Stimulated activated effector memory CD8-positive, alpha-beta T cell treated with anti-CD3 and anti-CD28 coated beads, Interleukin-12 subunit alpha, Interleukin-12 subunit beta, amount 100 ng/mL, for 72 hours (primary cell): Measurements from ENCODE around the gene RAB5B.
A peak's percentile ranks its signal among the peaks of the same experiment; 100 is the strongest.
"Not testable (repeated sequence)": the region's sequence is repeated elsewhere in the genome, so short reads cannot be mapped to it uniquely, and the experiment has no call there.

Source experiments
- ATAC-seq: fragments of 150-1000 bp; cut with Tn5 transposase; 2 replicates; pipeline ENCODE4 v1.10.0; 2021
- DNase-seq, 2 donors: peaks; one replicate each; pipeline ENCODE4 v3.0.0; 2021 to 2022; ENCODE audit warnings: low spot score in 2 of 2
- H3K27ac Mint-ChIP-seq: one replicate; pipeline ENCODE4 v1.8.0; 2022; ENCODE audit warnings: mild to moderate bottlenecking, mixed read lengths
- H3K36me3 Mint-ChIP-seq: one replicate; pipeline ENCODE4 v1.8.0; 2022; ENCODE audit warnings: mild to moderate bottlenecking, mixed read lengths
- H3K4me1 Mint-ChIP-seq: one replicate; pipeline ENCODE4 v1.8.0; 2022; ENCODE audit warnings: mixed read lengths
- H3K4me3 Mint-ChIP-seq: one replicate; pipeline ENCODE4 v1.8.0; 2022; ENCODE audit warnings: mild to moderate bottlenecking, mixed read lengths
- H3K9me3 Mint-ChIP-seq: one replicate; pipeline ENCODE4 v1.8.0; 2022; ENCODE audit warnings: mixed read lengths

Gene RAB5B

GRCh38 chr12:55965941-55966407, 7.9 kb upstream of the RAB5B start, which contains the start of gene PMEL:
Gene PMEL, minus strand, starts transcription at chr12:55966042. Its CDS starts 31 bp downstream, at chr12:55966011.
- Mint-ChIP-seq H3K9me3 (no peaks in the 10 kb centered on the region), H3K4me1 (peaks cover 30% of the 10 kb centered on the region), H3K4me3 (peak within 1 kb of the TSS; percentile 99), H3K36me3 (peaks cover 10% of the 10 kb centered on the region), H3K27ac (peak within 1 kb of the TSS; percentile 97)
- DNase-seq (no peak), ATAC-seq (no peak)

- peaks cover 30% of the 10 kb centered on the region for H3K4me1 Mint-ChIP-seq
- H3K27ac Mint-ChIP-seq: peak within 1 kb of the TSS; percentile 97
- ATAC-seq (peak; percentile 94), DNase-seq (peak; percentile 86 to 96)
- no peaks in the 10 kb centered on the region for H3K9me3 Mint-ChIP-seq
- peaks cover 10% of the 10 kb centered on the region for H3K36me3 Mint-ChIP-seq
- peak within 1 kb of the TSS; percentile 99 for H3K4me3 Mint-ChIP-seq
Observed at GRCh38 chr12:55966408-55967281, 7.2 kb upstream of the RAB5B start, which contains the start of gene CDK2. Gene CDK2, plus strand, starts transcription at chr12:55966830. Its CDS starts 179 bp downstream, at chr12:55967009.

GRCh38 chr12:55969356-55969755, 4.5 kb upstream of the RAB5B start:
- Mint-ChIP-seq H3K4me1 (peaks cover 30% of the 10 kb centered on the region), H3K9me3 (no peaks in the 10 kb centered on the region), H3K27ac (peak overlapping the region; percentile 97), H3K36me3 (peaks cover 10% of the 10 kb centered on the region), H3K4me3 (no peak overlapping the region)
- no peak for ATAC-seq
- DNase-seq: no peak

GRCh38 chr12:55970775-55971174, 3.1 kb upstream of the RAB5B start:
- Mint-ChIP-seq H3K4me3 (no peak overlapping the region), H3K36me3 (peaks cover 10% of the 10 kb centered on the region), H3K27ac (peak overlapping the region; percentile 34), H3K4me1 (peaks cover 26% of the 10 kb centered on the region), H3K9me3 (no peaks in the 10 kb centered on the region)
- no peak for DNase-seq
- no peak for ATAC-seq

GRCh38 chr12:55972042-55972441, 1.8 kb upstream of the RAB5B start:
- no peak overlapping the region for H3K27ac Mint-ChIP-seq
- no peak for DNase-seq
- H3K4me1 Mint-ChIP-seq: peaks cover 22% of the 10 kb centered on the region
- peaks cover 2% of the 10 kb centered on the region for H3K36me3 Mint-ChIP-seq
- no peak overlapping the region for H3K4me3 Mint-ChIP-seq
- no peaks in the 10 kb centered on the region for H3K9me3 Mint-ChIP-seq
- ATAC-seq: no peak

GRCh38 chr12:55972456-55972855, 1.4 kb upstream of the RAB5B start:
- ATAC-seq (no peak), DNase-seq (no peak)
- Mint-ChIP-seq H3K9me3 (no peaks in the 10 kb centered on the region), H3K36me3 (no peaks in the 10 kb centered on the region), H3K4me1 (peaks cover 22% of the 10 kb centered on the region), H3K27ac (no peak overlapping the region), H3K4me3 (no peak overlapping the region)

- no peak overlapping the region for H3K27ac Mint-ChIP-seq
- H3K36me3 Mint-ChIP-seq: no peaks in the 10 kb centered on the region
- H3K4me1 Mint-ChIP-seq: peaks cover 22% of the 10 kb centered on the region
Observed at GRCh38 chr12:55972911-55973598, 823 bp upstream of the RAB5B start.

GRCh38 chr12:55974308-55974730, 441 bp downstream of the RAB5B start:
- ATAC-seq (peak; percentile 46), DNase-seq (no peak)
- H3K9me3 Mint-ChIP-seq: no peaks in the 10 kb centered on the region
- peaks cover 28% of the 10 kb centered on the region for H3K4me1 Mint-ChIP-seq
- H3K4me3 Mint-ChIP-seq: no peak overlapping the region
- H3K36me3 Mint-ChIP-seq: peaks cover 13% of the 10 kb centered on the region
- no peak overlapping the region for H3K27ac Mint-ChIP-seq

More at GRCh38 chr12:55972911-55973598, 823 bp upstream of the RAB5B start:
- ATAC-seq: no peak
- no peaks in the 10 kb centered on the region for H3K9me3 Mint-ChIP-seq
- no peak for DNase-seq
- H3K4me3 Mint-ChIP-seq: no peak overlapping the region

- ATAC-seq: no peak
- no peak for DNase-seq
- Mint-ChIP-seq H3K27ac (no peak overlapping the region), H3K36me3 (peaks cover 49% of the 10 kb centered on the region), H3K4me1 (peaks cover 37% of the 10 kb centered on the region), H3K4me3 (no peak overlapping the region), H3K9me3 (no peaks in the 10 kb centered on the region)
Observed at GRCh38 chr12:55978393-55978792, 4.5 kb downstream of the RAB5B start.

GRCh38 chr12:55979069-55979468, 5.2 kb downstream of the RAB5B start:
- Mint-ChIP-seq H3K27ac (peak overlapping the region; percentile 43), H3K4me3 (no peak overlapping the region), H3K4me1 (peaks cover 37% of the 10 kb centered on the region), H3K9me3 (no peaks in the 10 kb centered on the region), H3K36me3 (peaks cover 56% of the 10 kb centered on the region)
- ATAC-seq (no peak), DNase-seq (no peak)

- H3K9me3 Mint-ChIP-seq, ATAC-seq, H3K4me3 Mint-ChIP-seq, DNase-seq, H3K27ac Mint-ChIP-seq: not testable (repeated sequence)
- Mint-ChIP-seq H3K36me3 (peaks cover 80% of the 10 kb centered on the region), H3K4me1 (peaks cover 30% of the 10 kb centered on the region)
Observed at GRCh38 chr12:55981882-55982281, 8.0 kb downstream of the RAB5B start.

GRCh38 chr12:55982319-55982936, 8.6 kb downstream of the RAB5B start:
- H3K36me3 Mint-ChIP-seq: peaks cover 86% of the 10 kb centered on the region
- no peaks in the 10 kb centered on the region for H3K9me3 Mint-ChIP-seq
- ATAC-seq (no peak), DNase-seq (no peak)
- H3K27ac Mint-ChIP-seq: no peak overlapping the region
- peaks cover 26% of the 10 kb centered on the region for H3K4me1 Mint-ChIP-seq
- H3K4me3 Mint-ChIP-seq: no peak overlapping the region

GRCh38 chr12:55983232-55983842, 9.5 kb downstream of the RAB5B start:
- Mint-ChIP-seq H3K36me3 (peaks cover 92% of the 10 kb centered on the region), H3K4me1 (peaks cover 16% of the 10 kb centered on the region), H3K9me3 (no peaks in the 10 kb centered on the region), H3K4me3 (no peak overlapping the region), H3K27ac (peak overlapping the region; percentile 48)
- ATAC-seq (no peak), DNase-seq (no peak)

- Mint-ChIP-seq H3K4me1 (peaks cover 7% of the 10 kb centered on the region), H3K36me3 (peaks cover 95% of the 10 kb centered on the region), H3K9me3 (no peaks in the 10 kb centered on the region), H3K4me3 (no peak overlapping the region), H3K27ac (no peak overlapping the region)
- ATAC-seq (no peak), DNase-seq (no peak)
Observed at GRCh38 chr12:55984861-55985260, 11.0 kb downstream of the RAB5B start.

GRCh38 chr12:55985341-55985740, 11.5 kb downstream of the RAB5B start:
- DNase-seq (no peak), ATAC-seq (no peak)
- Mint-ChIP-seq H3K4me1 (peaks cover 2% of the 10 kb centered on the region), H3K9me3 (no peaks in the 10 kb centered on the region), H3K4me3 (no peak overlapping the region), H3K27ac (peak overlapping the region; percentile 50), H3K36me3 (peaks cover 96% of the 10 kb centered on the region)
